HG03039 (cell line): Measurements from ENCODE around the gene ZDHHC13.
"Not testable (repeated sequence)": the region's sequence is repeated elsewhere in the genome, so short reads cannot be mapped to it uniquely, and the experiment has no call there.

Experiments
- ATAC-seq: cut with Tn5 transposase; IDR thresholded peaks from one replicate; pipeline ENCODE4 v1.9.1; 2021; ENCODE audit warnings: mild to moderate bottlenecking, moderate library complexity; ENCODE audit not compliant: unreplicated experiment

ZDHHC13 gene

GRCh38 chr11:19094859-19095258 lies 22.1 kb upstream of the ZDHHC13 start:
- no peak for ATAC-seq

- no peak for ATAC-seq
Measured at GRCh38 chr11:19099093-19099492, 17.9 kb upstream of the ZDHHC13 start.

GRCh38 chr11:19100885-19101284 lies 16.1 kb upstream of the ZDHHC13 start:
- no peak for ATAC-seq

- ATAC-seq = no peak
Measured at GRCh38 chr11:19101796-19102520, 15.0 kb upstream of the ZDHHC13 start.

GRCh38 chr11:19102521-19102900 lies 14.5 kb upstream of the ZDHHC13 start:
- no peak for ATAC-seq

- ATAC-seq = no peak
Measured at GRCh38 chr11:19105011-19105410, 12.0 kb upstream of the ZDHHC13 start.

GRCh38 chr11:19107125-19107524 lies 9.8 kb upstream of the ZDHHC13 start:
- ATAC-seq = no peak

GRCh38 chr11:19110295-19110694 lies 6.7 kb upstream of the ZDHHC13 start:
- no peak for ATAC-seq

- ATAC-seq = no peak
Measured at GRCh38 chr11:19111809-19112208, 5.2 kb upstream of the ZDHHC13 start.

GRCh38 chr11:19116276-19116970 lies 545 bp upstream of the ZDHHC13 start:
- no peak for ATAC-seq

GRCh38 chr11:19117760-19118097 lies 761 bp downstream of the ZDHHC13 start:
- ATAC-seq = no peak

GRCh38 chr11:19121646-19122045 lies 4.7 kb downstream of the ZDHHC13 start:
- ATAC-seq = no peak

- no peak for ATAC-seq
Measured at GRCh38 chr11:19122960-19123615, 6.1 kb downstream of the ZDHHC13 start.

GRCh38 chr11:19126562-19127325 lies 9.8 kb downstream of the ZDHHC13 start:
- ATAC-seq = not testable (repeated sequence)

GRCh38 chr11:19134004-19134403 lies 17.0 kb downstream of the ZDHHC13 start:
- ATAC-seq = no peak

- ATAC-seq = not testable (repeated sequence)
Measured at GRCh38 chr11:19136884-19137283, 19.9 kb downstream of the ZDHHC13 start.

- ATAC-seq = no peak
Measured at GRCh38 chr11:19145319-19145718, 28.4 kb downstream of the ZDHHC13 start.

- no peak for ATAC-seq
Measured at GRCh38 chr11:19156892-19157291, 39.9 kb downstream of the ZDHHC13 start.

GRCh38 chr11:19160847-19161246 lies 43.9 kb downstream of the ZDHHC13 start:
- no peak for ATAC-seq

GRCh38 chr11:19161651-19162050 lies 44.7 kb downstream of the ZDHHC13 start:
- ATAC-seq = no peak

- ATAC-seq = no peak
Measured at GRCh38 chr11:19162951-19163505, 46.1 kb downstream of the ZDHHC13 start.
